H4 (cell line): ENCODE data around the gene EEF1AKMT4. TPM values are rescaled to one million over a fixed set of nuclear protein-coding genes. Genes with fewer than 3 reads are reported as not detected.
"Not testable (repeated sequence)": the region's sequence is repeated elsewhere in the genome, so short reads cannot be mapped to it uniquely, and the experiment has no call there.

Experiments
- DNase-seq: peaks from one replicate; pipeline ENCODE4 v3.0.0-alpha.2; 2015; ENCODE audit warnings: low spot score
- total RNA-seq: library from RNA; depleted of rRNA; stranded (reverse); fragments of >200 nt; shearing (Covaris generic); gene quantifications from 2 replicates; pipeline ENCODE4 v1.2.3, GENCODE V29; 2014

Gene EEF1AKMT4
- total RNA-seq, 1 experiment from 2014 or later: 19.5 TPM

GRCh38 chr3:184259878-184260723 lies 10.6 kb downstream of the EEF1AKMT4 start:
- no peak for DNase-seq

- no peak for DNase-seq
Measured at GRCh38 chr3:184260724-184261269, 11.3 kb downstream of the EEF1AKMT4 start.

- peak; percentile 86 for DNase-seq
Measured at GRCh38 chr3:184261270-184261853, 11.9 kb downstream of the EEF1AKMT4 start, which contains the start of gene CAMK2N2. Gene CAMK2N2, minus strand, starts transcription at chr3:184261553. Its CDS starts 268 bp downstream, at chr3:184261285.

GRCh38 chr3:184261854-184262763 lies 12.6 kb downstream of the EEF1AKMT4 start:
- DNase-seq: peak; percentile 57

- no peak for DNase-seq
Measured at GRCh38 chr3:184262764-184263179, 13.3 kb downstream of the EEF1AKMT4 start.

- DNase-seq: not testable (repeated sequence)
Measured at GRCh38 chr3:184267249-184267648, 17.8 kb downstream of the EEF1AKMT4 start.

GRCh38 chr3:184272269-184272668 lies 22.8 kb downstream of the EEF1AKMT4 start:
- no peak for DNase-seq

- no peak for DNase-seq
Measured at GRCh38 chr3:184275381-184275701, 25.9 kb downstream of the EEF1AKMT4 start.

GRCh38 chr3:184275961-184276910 lies 26.8 kb downstream of the EEF1AKMT4 start, which contains the start of gene ECE2:
Gene ECE2, plus strand, starts transcription at chr3:184276022. Its CDS starts 132 bp downstream, at chr3:184276154.
- DNase-seq: no peak

GRCh38 chr3:184277366-184277765 lies 27.9 kb downstream of the EEF1AKMT4 start:
- DNase-seq: no peak

- DNase-seq: no peak
Measured at GRCh38 chr3:184282941-184283340, 33.5 kb downstream of the EEF1AKMT4 start.

GRCh38 chr3:184283681-184284080 lies 34.2 kb downstream of the EEF1AKMT4 start:
- DNase-seq: no peak

- peak; percentile 77 for DNase-seq
Measured at GRCh38 chr3:184284696-184285095, 35.2 kb downstream of the EEF1AKMT4 start.

GRCh38 chr3:184289426-184289938 lies 40.0 kb downstream of the EEF1AKMT4 start:
- DNase-seq: peak; percentile 47

GRCh38 chr3:184290331-184290730 lies 40.9 kb downstream of the EEF1AKMT4 start:
- DNase-seq: no peak

- DNase-seq: no peak
Measured at GRCh38 chr3:184291044-184291737, 41.7 kb downstream of the EEF1AKMT4 start.

GRCh38 chr3:184291738-184292445 lies 42.4 kb downstream of the EEF1AKMT4 start:
- no peak for DNase-seq

- no peak for DNase-seq
Measured at GRCh38 chr3:184295771-184296170, 46.3 kb downstream of the EEF1AKMT4 start.

GRCh38 chr3:184296616-184297015 lies 47.1 kb downstream of the EEF1AKMT4 start:
- no peak for DNase-seq
